H1 (cell line): ENCODE results near the gene NEDD9. TPM values are rescaled to one million over a fixed set of nuclear protein-coding genes. Genes with fewer than 3 reads are reported as not detected.

Experiments
- CTCF ChIA-PET: fragments of 300-600 bp; sonication (Branson Sonifier 250); formaldehyde crosslinking; loops from one replicate; lab custom pipeline; 2021; ENCODE audit not compliant: partially characterized antibody; lab: Charles Lee
- POLR2A ChIA-PET: fragments of 300-600 bp; sonication (Branson Sonifier 250); formaldehyde crosslinking; loops from one replicate; lab custom pipeline; 2021; ENCODE audit warnings: inconsistent platforms; ENCODE audit not compliant: partially characterized antibody; lab: Charles Lee
- DNase-seq, 2 experiments: peaks; one replicate each; pipeline versions ENCODE4 v3.0.0 to v3.0.0-alpha.2; 2010 to 2022; ENCODE audit warnings: low spot score in 2 of 2, low read depth in 1 of 2, mixed read lengths in 1 of 2
- FAIRE-seq: peaks from 2 replicates; lab custom pipeline; 2011; peaks lifted over from hg19 to GRCh38; lab: Jason Lieb, UNC
- H2AFZ ChIP-seq: 2 replicates; pipeline ENCODE4 v1.8.1; 2012; ENCODE audit warnings: low read length, inconsistent platforms
- H2AK5ac ChIP-seq: 2 replicates; pipeline ENCODE4 v1.6.1; 2013; ENCODE audit warnings: low read depth, low read length
- H2BK120ac ChIP-seq: replicated peaks from 2 replicates; pipeline ENCODE3; 2013; ENCODE audit warnings: low read depth, low read length, inconsistent platforms
- H2BK12ac ChIP-seq: 2 replicates; pipeline ENCODE4 v1.6.1; 2013; ENCODE audit warnings: low read depth, low read length
- H2BK15ac ChIP-seq: 2 replicates; pipeline ENCODE4 v1.6.1; 2013; ENCODE audit warnings: low read length
- H2BK20ac ChIP-seq: 2 replicates; pipeline ENCODE4 v1.6.1; 2013; ENCODE audit warnings: low read length
- H2BK5ac ChIP-seq: 2 replicates; pipeline ENCODE4 v1.6.1; 2013; ENCODE audit warnings: low read depth, low read length
- H3K14ac ChIP-seq: 2 replicates; pipeline ENCODE4 v1.6.1; 2013; ENCODE audit warnings: inconsistent platforms; ENCODE audit not compliant: insufficient read length
- H3K18ac ChIP-seq: 2 replicates; pipeline ENCODE4 v1.6.1; 2013; ENCODE audit warnings: low read length; ENCODE audit errors: extremely low read depth
- H3K23ac ChIP-seq: 2 replicates; pipeline ENCODE4 v1.6.1; 2013; ENCODE audit warnings: inconsistent platforms; ENCODE audit not compliant: insufficient read length
- H3K23me2 ChIP-seq: 2 replicates; pipeline ENCODE4 v1.6.1; 2013; ENCODE audit warnings: low read depth, low read length
- H3K27ac ChIP-seq: 2 replicates; pipeline ENCODE4 v1.6.1; 2011; ENCODE audit warnings: low read depth, low read length, inconsistent platforms
- H3K27me3 ChIP-seq, 4 experiments: replicated peaks in 1 of 4; 1 replicate in 1 of 4; 2 replicates in 3 of 4; pipeline versions ENCODE4 v1.6.1 to v1.8.1; 2011 to 2013; ENCODE audit warnings: low read length in 3 of 4, mild to moderate bottlenecking in 3 of 4, inconsistent platforms in 2 of 4, mixed read lengths in 2 of 4, moderate library complexity in 1 of 4; ENCODE audit not compliant: control insufficient read depth in 3 of 4, insufficient read depth in 3 of 4; ENCODE audit errors: extremely low read depth in 1 of 4
- H3K36me3 ChIP-seq, 4 experiments: 2 replicates each; pipeline versions ENCODE4 v1.6.1 to v1.8.1; 2011 to 2013; ENCODE audit warnings: mild to moderate bottlenecking in 4 of 4, low read length in 3 of 4, moderate library complexity in 2 of 4, control low read depth in 1 of 4, inconsistent platforms in 1 of 4; ENCODE audit not compliant: insufficient read depth in 4 of 4, control insufficient read depth in 2 of 4
- H3K4ac ChIP-seq: replicated peaks from 2 replicates; pipeline ENCODE3; 2013; ENCODE audit warnings: low read length, low read depth, mixed read lengths, inconsistent platforms; ENCODE audit not compliant: insufficient read length
- H3K4me1 ChIP-seq, 4 experiments: replicated peaks in 1 of 4; 1 replicate in 1 of 4; 2 replicates in 3 of 4; pipeline versions ENCODE4 v1.6.1 to v1.8.1; 2011 to 2013; ENCODE audit warnings: low read length in 3 of 4, inconsistent platforms in 2 of 4, mixed read lengths in 1 of 4; ENCODE audit not compliant: insufficient read depth in 4 of 4, control insufficient read depth in 3 of 4
- H3K4me2 ChIP-seq, 2 experiments: 2 replicates each; pipeline versions ENCODE4 v1.6.1 to v1.8.1; 2011 to 2013; ENCODE audit warnings: low read depth in 2 of 2, low read length in 2 of 2, control low read depth in 1 of 2, inconsistent platforms in 1 of 2, mild to moderate bottlenecking in 1 of 2; ENCODE audit not compliant: insufficient read depth in 1 of 2
- H3K4me3 ChIP-seq, 4 experiments: fragments of 200-600, 300-600 bp in 1 of 4; sonication (generic), shearing (Covaris generic), sonication (Bioruptor Twin) in 1 of 4; 2 replicates each; pipeline versions ENCODE4 v1.5.1 to v1.8.1; 2011 to 2016; ENCODE audit warnings: low read length in 4 of 4, low read depth in 3 of 4, control low read depth in 2 of 4, inconsistent platforms in 2 of 4, mild to moderate bottlenecking in 2 of 4, mixed read lengths in 1 of 4, moderate library complexity in 1 of 4; ENCODE audit not compliant: insufficient read depth in 2 of 4; ENCODE audit errors: extremely low read depth in 1 of 4
- H3K56ac ChIP-seq: replicated peaks from 2 replicates; pipeline ENCODE3; 2013; ENCODE audit warnings: low read depth, mild to moderate bottlenecking, mixed read lengths, low read length, inconsistent platforms; ENCODE audit not compliant: insufficient read length
- H3K79me1 ChIP-seq: 2 replicates; pipeline ENCODE4 v1.6.1; 2013; ENCODE audit warnings: low read depth, low read length, control low read depth
- H3K79me2 ChIP-seq, 2 experiments: 2 replicates each; pipeline versions ENCODE4 v1.6.1 to v1.8.1; 2012 to 2013; ENCODE audit warnings: low read length in 2 of 2, mild to moderate bottlenecking in 2 of 2, inconsistent platforms in 1 of 2; ENCODE audit not compliant: insufficient read depth in 2 of 2, control insufficient read depth in 1 of 2
- H3K9ac ChIP-seq, 4 experiments: replicated peaks in 1 of 4; 1 replicate in 1 of 4; 2 replicates in 3 of 4; pipeline versions ENCODE4 v1.6.1 to v1.8.1; 2011 to 2013; ENCODE audit warnings: low read depth in 3 of 4, low read length in 3 of 4, control low read depth in 2 of 4, mild to moderate bottlenecking in 2 of 4, moderate library complexity in 2 of 4, inconsistent platforms in 1 of 4; ENCODE audit errors: extremely low read depth in 1 of 4
- H3K9me3 ChIP-seq, 2 experiments: 2 replicates each; pipeline versions ENCODE4 v1.6.1 to v1.8.1; 2012 to 2013; ENCODE audit warnings: mild to moderate bottlenecking in 2 of 2, moderate library complexity in 2 of 2, control low read depth in 1 of 2, inconsistent platforms in 1 of 2, low read depth in 1 of 2, low read length in 1 of 2, mixed read lengths in 1 of 2; ENCODE audit not compliant: insufficient read depth in 2 of 2
- H4K20me1 ChIP-seq, 2 experiments: replicated peaks in 1 of 2; 2 replicates each; pipeline versions ENCODE3 to v1.8.1; 2011 to 2013; ENCODE audit warnings: inconsistent platforms in 2 of 2, low read length in 2 of 2, mild to moderate bottlenecking in 1 of 2; ENCODE audit not compliant: insufficient read depth in 2 of 2, control insufficient read depth in 1 of 2
- H4K5ac ChIP-seq: 2 replicates; pipeline ENCODE4 v1.6.1; 2013; ENCODE audit warnings: low read length, low read depth, mixed read lengths, inconsistent platforms; ENCODE audit not compliant: insufficient read length
- H4K8ac ChIP-seq: 2 replicates; pipeline ENCODE4 v1.8.0; 2013; ENCODE audit warnings: mild to moderate bottlenecking, moderate library complexity, low read length, inconsistent platforms; ENCODE audit not compliant: insufficient read depth; ENCODE audit errors: extremely low read depth
- H4K91ac ChIP-seq: replicated peaks from 2 replicates; pipeline ENCODE3; 2013; ENCODE audit warnings: low read length, mixed read lengths, inconsistent platforms; ENCODE audit not compliant: insufficient read length
- POLR2AphosphoS5 ChIP-seq: IDR thresholded peaks from 2 replicates; pipeline ENCODE4 v1.6.1; 2011; ENCODE audit warnings: low read depth, low read length
- RNF2 ChIP-seq: fragments of 200-900, 300-1000 bp; sonication (generic); IDR thresholded peaks from 2 replicates; pipeline ENCODE4 v1.7.1; 2016; ENCODE audit warnings: borderline replicate concordance, low read depth, mild to moderate bottlenecking, antibody characterized with exemption, low read length; ENCODE audit not compliant: poor library complexity, severe bottlenecking; ENCODE audit errors: missing control alignments
- TEAD4 ChIP-seq: IDR thresholded peaks from 2 replicates; pipeline ENCODE4 v1.6.1; 2012; ENCODE audit warnings: low read depth, low read length, inconsistent platforms, mixed read lengths
- WGBS, 2 experiments: shearing (Covaris generic) in 1 of 2; methylation state at CpG; one replicate each; pipeline versions ENCODE4 v1.1.6 to v1.1.7; 2013 to 2015; ENCODE audit warnings: low lambda C conversion rate in 2 of 2, mixed read lengths in 2 of 2, inconsistent platforms in 1 of 2, low coverage in 1 of 2, missing lambda C conversion rate in 1 of 2; ENCODE audit not compliant: insufficient replicate concordance in 2 of 2, insufficient coverage in 1 of 2, insufficient read length in 1 of 2; ENCODE audit errors: extremely low coverage in 1 of 2, missing lambda C conversion rate in 1 of 2; 5-methylcytosine and 5-hydroxymethylcytosine counted together
- polyA plus RNA-seq, 7 experiments: library from polyadenylated mRNA; depleted of rRNA in 3 of 7; stranded (reverse) in 5 of 7; unstranded in 2 of 7; fragments of >200 nt in 5 of 7; fragments of 200-250 nt in 2 of 7; gene quantifications; 1 replicate in 5 of 7; 2 replicates in 1 of 7; 4 replicates in 1 of 7; pipeline versions ENCODE4 v1.2.1 to v1.2.3, GENCODE V29; 2011 to 2013; ENCODE audit warnings: missing spikeins in 2 of 7, mixed read lengths in 2 of 7
- total RNA-seq: library from RNA; stranded (reverse); fragmentation: NEBNext Ultra II Directional; extraction: Animal tissue kit (Norgen Biotek cat#: 25700); gene quantifications from 2 replicates; pipeline ENCODE4 v1.2.1, GENCODE V29; 2021
- TF ChIP-seq, protein P1 (sequence below): IDR thresholded peaks from 2 replicates; pipeline ENCODE4 v1.6.1; 2011; ENCODE audit warnings: low read length, improper control_type of control experiment

Gene NEDD9
- total and polyA plus RNA-seq, 2 of the 8 experiments (the other 6 are each of a cell fraction or from before 2014, with no cell fraction given): 3.6 to 12.0 TPM

DNA sequence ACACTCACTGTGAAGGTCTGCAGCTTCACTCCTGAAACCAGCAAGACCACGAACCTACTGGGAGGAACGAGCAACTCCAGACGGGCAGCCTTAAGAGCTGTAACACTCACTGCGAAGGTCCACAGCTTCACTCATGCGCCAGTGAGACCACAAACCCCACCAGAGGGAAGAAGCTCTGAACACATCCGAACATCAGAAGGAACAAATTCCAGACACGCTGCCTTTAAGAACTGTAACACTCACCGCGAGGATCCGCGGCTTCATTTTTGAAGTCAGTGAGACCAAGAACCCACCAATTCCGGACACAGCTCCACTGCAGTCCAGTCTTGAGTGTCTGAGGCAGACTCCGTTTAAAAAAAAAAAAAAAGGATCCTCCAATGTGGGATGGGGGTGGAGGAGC lies 60.5 kb downstream of the NEDD9 start:
- no peaks in the 10 kb centered on the region for H3K79me1 ChIP-seq
- ChIA-PET CTCF (interaction anchor here (0.7 to 5.4 kb wide), 44 partner anchors 8 to 388 kb away, joined by 3 to 62 read pairs (median 4); partner anchors contain the start of gene NEDD9), POLR2A (no interaction called here)
- no peak for DNase-seq
- H4K20me1 ChIP-seq: no peaks in the 10 kb centered on the region
- H3K23me2 ChIP-seq: no peaks in the 10 kb centered on the region
- H3K9ac ChIP-seq: no peak overlapping the region
- no peak for FAIRE-seq
- H4K8ac ChIP-seq: no peak overlapping the region
- no peak overlapping the region for H4K91ac ChIP-seq
- H3K14ac ChIP-seq: no peak overlapping the region
- H2BK5ac ChIP-seq: no peak overlapping the region; the same call in 1 of the 2 replicates
- H3K23ac ChIP-seq: no peak overlapping the region
- H3K9me3 ChIP-seq: no peaks in the 10 kb centered on the region; a peak in 1 of 4 replicates
- H2AFZ ChIP-seq: no peak overlapping the region
- no peak overlapping the region for H3K18ac ChIP-seq
- H3K27me3 ChIP-seq: no peaks in the 10 kb centered on the region
- no peak overlapping the region for H2BK15ac ChIP-seq
- no peak overlapping the region for H3K4me3 ChIP-seq
- no peak overlapping the region; the same call in 1 of the 2 replicates for H2BK12ac ChIP-seq
- no peak overlapping the region for H2BK20ac ChIP-seq
- no peak overlapping the region for H3K27ac ChIP-seq
- no peaks in the 10 kb centered on the region for H3K79me2 ChIP-seq
- no peak overlapping the region for H2AK5ac ChIP-seq
- no peak overlapping the region for H2BK120ac ChIP-seq
- 95% methylated on average over 13 of the region's 13 CpGs; no CpG with 5 or more reads in 1 of the 2 experiments for WGBS, 2 experiments
- H3K4ac ChIP-seq: no peak overlapping the region
- peaks cover 0 to 7% (median 0%) of the 10 kb centered on the region in 4 experiments; a peak in 2 of 7 replicates for H3K4me1 ChIP-seq
- no peak overlapping the region for H3K4me2 ChIP-seq
- H3K56ac ChIP-seq: no peak overlapping the region
- no peaks in the 10 kb centered on the region; a peak in 2 of 8 replicates for H3K36me3 ChIP-seq
- H4K5ac ChIP-seq: no peak overlapping the region
- TF ChIP-seq, protein P1, sequence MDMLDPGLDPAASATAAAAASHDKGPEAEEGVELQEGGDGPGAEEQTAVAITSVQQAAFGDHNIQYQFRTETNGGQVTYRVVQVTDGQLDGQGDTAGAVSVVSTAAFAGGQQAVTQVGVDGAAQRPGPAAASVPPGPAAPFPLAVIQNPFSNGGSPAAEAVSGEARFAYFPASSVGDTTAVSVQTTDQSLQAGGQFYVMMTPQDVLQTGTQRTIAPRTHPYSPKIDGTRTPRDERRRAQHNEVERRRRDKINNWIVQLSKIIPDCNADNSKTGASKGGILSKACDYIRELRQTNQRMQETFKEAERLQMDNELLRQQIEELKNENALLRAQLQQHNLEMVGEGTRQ: no peak
- no peak for TF ChIP-seq TEAD4
- TF ChIP-seq RNF2: no peak
- no peak for TF ChIP-seq POLR2AphosphoS5
